T-helper 1 cell treated with Interleukin-12 subunit alpha and Interleukin-12 subunit beta and Interleukin-4 antibody, amounts not matched to agents 30 μg/mL and 1 μg/mL, for 36 hours (primary cell): ENCODE measurements around the gene PRKCE.

Experiments used
- H3K27ac Mint-ChIP-seq: one replicate; pipeline ENCODE4 v1.8.0; 2021; ENCODE audit warnings: mild to moderate bottlenecking, mixed read lengths
- H3K27me3 Mint-ChIP-seq: one replicate; pipeline ENCODE4 v1.8.0; 2021; ENCODE audit warnings: low read depth, mixed read lengths
- H3K36me3 Mint-ChIP-seq: one replicate; pipeline ENCODE4 v1.8.0; 2021; ENCODE audit warnings: low read depth, mixed read lengths
- H3K4me1 Mint-ChIP-seq: one replicate; pipeline ENCODE4 v1.8.0; 2021; ENCODE audit warnings: low read depth, mixed read lengths
- H3K4me3 Mint-ChIP-seq: one replicate; pipeline ENCODE4 v1.8.0; 2021; ENCODE audit warnings: mild to moderate bottlenecking, moderate library complexity, mixed read lengths
- H3K9me3 Mint-ChIP-seq: one replicate; pipeline ENCODE4 v1.8.0; 2021; ENCODE audit warnings: mixed read lengths

The PRKCE gene

DNA sequence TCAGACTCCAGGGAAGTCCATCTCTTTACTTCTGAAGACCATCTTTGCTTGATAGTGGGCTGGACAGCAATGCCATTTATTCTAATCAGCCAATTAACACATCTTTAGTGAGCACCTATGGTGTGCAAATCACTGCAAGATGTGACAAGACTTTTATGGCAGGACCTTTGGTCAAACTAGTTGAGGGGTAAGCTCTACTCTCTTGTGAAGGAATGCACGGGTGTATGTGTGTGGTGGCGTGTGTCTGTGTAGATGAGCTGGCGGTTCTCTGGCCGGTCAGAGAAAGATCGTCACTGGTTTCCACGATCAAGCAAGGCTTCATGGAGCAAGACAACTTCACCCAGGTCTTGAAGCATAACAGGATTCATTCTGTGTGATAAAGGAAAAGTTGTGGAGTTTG is 364.6 kb downstream of the PRKCE start:
- H3K36me3 Mint-ChIP-seq, result peaks cover 9% of the 10 kb centered on the region
- H3K27ac Mint-ChIP-seq, result peak overlapping the region; percentile 6
- H3K27me3 Mint-ChIP-seq, result no peaks in the 10 kb centered on the region
- no peak overlapping the region for H3K4me3 Mint-ChIP-seq
- peaks cover 35% of the 10 kb centered on the region for H3K4me1 Mint-ChIP-seq
- H3K9me3 Mint-ChIP-seq, result no peaks in the 10 kb centered on the region

DNA sequence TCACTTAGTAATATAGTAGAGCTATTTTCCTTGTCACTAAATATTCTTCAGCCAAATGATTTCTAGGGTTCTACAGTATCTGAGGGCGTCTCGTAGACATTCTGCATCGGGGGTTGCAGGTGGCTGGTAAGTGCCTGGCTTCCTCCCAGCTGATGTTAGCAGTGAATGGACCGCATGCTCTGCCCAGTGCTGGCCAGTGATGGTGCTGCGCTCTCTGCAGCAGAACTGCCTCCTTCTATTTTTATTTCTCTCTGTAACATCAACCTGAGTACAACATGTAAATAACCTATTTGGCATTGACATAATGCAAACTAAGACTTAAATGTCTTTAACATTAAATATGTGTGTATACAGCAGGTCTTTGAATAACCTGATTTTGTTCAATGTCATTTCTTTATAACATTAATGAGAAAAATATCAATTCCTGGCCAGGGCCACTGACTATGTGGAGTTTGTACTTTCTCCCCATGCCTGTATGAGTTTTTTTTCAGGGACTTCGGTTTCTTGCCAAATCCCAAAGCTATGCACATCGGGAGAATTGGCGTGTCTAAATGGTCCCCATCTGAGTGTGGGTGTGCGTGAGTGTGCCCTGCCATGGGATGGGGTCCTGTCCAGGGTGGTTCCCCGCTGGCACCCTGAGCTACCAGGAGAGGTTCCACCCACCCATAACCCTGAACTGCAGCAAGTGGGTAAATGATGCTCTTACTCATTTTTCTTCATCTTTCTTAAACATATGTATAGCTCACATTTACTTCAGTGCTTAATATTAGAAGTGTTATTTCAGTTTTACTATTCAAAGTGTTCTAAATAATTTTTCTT is 367.5 kb downstream of the PRKCE start:
- Mint-ChIP-seq H3K27me3 (no peaks in the 10 kb centered on the region), H3K27ac (peak overlapping the region; percentile 89), H3K36me3 (peaks cover 7% of the 10 kb centered on the region), H3K9me3 (no peaks in the 10 kb centered on the region), H3K4me3 (peak overlapping the region; percentile 38), H3K4me1 (peaks cover 37% of the 10 kb centered on the region)

DNA sequence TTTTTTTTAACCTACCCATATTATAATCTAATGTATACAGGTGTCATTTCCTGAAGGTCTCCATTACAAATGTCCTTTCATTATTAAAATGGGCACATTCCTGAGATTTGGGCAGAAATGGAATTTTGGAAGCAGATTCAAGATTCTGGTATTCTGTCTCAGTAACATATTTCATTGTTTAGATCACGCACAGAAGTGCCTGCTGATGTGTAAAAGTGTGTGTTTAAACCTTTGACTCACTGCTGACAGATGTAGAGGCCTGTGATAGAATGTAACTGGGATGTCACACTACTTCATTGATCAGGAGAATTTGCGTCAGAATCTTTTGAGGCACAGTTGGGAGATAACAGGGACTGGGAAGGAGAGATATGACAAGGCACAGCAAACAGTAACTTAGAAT is 368.9 kb downstream of the PRKCE start:
- no peaks in the 10 kb centered on the region for H3K9me3 Mint-ChIP-seq
- H3K4me1 Mint-ChIP-seq, result peaks cover 37% of the 10 kb centered on the region
- no peak overlapping the region for H3K4me3 Mint-ChIP-seq
- H3K36me3 Mint-ChIP-seq, result peaks cover 7% of the 10 kb centered on the region
- no peaks in the 10 kb centered on the region for H3K27me3 Mint-ChIP-seq
- peak overlapping the region; percentile 89 for H3K27ac Mint-ChIP-seq

DNA sequence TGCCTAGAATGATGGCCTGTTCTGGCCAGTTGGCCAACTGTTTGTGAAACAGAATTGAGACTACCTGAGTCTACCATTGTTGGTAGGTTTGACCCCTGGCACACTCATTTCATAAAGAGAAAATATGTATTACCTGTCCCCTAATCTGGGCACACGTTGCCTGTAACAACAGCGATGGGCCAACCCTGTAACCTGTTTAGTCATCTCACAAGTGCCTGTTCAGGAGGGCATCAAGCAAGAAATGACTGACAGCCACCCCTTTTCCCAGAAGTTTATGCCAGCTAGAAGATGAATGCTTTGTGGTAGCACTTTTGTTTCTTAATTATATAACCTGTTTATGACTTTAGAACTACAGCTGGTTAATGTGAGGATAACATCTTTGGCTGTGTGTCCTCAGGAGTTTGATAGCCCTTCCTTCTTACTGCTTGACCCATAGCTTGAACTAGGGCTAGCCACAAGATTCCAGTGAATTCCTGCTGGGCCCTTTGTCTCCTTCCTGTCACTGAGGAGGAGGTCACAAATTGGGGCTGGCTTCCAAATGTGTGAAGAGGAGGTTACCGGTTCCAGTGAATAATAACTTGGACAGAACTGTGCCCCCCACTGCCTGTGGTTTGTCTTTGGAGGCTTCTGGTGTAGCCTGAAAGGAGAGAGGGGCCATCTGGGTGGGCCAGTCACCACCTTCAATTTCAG is 371.8 kb downstream of the PRKCE start:
- Mint-ChIP-seq H3K4me1 (peaks cover 32% of the 10 kb centered on the region), H3K4me3 (no peak overlapping the region), H3K27ac (peak overlapping the region; percentile 12), H3K9me3 (no peaks in the 10 kb centered on the region), H3K36me3 (peaks cover 3% of the 10 kb centered on the region), H3K27me3 (no peaks in the 10 kb centered on the region)

DNA sequence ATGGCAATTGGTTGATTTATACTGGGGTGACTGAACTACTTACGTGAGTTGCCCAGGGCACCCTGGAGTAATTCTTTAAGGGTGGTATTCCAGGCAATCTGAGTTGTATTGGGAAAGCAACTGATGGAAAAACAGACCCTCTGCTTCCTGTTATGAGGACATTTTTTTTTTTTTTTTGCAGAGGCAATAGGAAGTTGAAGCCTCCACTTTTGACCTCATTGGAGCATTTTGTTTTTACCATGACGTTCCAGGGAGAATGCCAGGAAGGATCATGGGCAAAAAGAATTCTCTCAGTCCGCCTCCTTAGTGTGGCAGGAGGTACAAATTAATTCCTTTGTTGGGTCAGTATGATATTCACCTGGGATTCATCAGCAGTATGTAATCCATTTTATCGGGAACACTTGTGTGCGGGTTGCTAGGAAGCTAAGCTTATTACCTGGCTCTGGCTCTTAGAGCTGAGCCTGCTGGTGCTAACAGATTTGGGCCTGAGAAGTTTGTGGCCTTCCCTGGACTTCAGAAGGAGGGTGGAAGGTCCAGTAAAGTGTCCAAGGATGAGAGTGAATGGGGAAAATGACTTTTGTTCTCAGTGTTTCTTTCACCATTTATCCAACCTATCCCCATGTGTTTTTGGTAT is 372.8 kb downstream of the PRKCE start:
- Mint-ChIP-seq H3K9me3 (no peaks in the 10 kb centered on the region), H3K27me3 (no peaks in the 10 kb centered on the region), H3K27ac (no peak overlapping the region), H3K36me3 (peaks cover 1% of the 10 kb centered on the region), H3K4me3 (no peak overlapping the region), H3K4me1 (peaks cover 25% of the 10 kb centered on the region)

DNA sequence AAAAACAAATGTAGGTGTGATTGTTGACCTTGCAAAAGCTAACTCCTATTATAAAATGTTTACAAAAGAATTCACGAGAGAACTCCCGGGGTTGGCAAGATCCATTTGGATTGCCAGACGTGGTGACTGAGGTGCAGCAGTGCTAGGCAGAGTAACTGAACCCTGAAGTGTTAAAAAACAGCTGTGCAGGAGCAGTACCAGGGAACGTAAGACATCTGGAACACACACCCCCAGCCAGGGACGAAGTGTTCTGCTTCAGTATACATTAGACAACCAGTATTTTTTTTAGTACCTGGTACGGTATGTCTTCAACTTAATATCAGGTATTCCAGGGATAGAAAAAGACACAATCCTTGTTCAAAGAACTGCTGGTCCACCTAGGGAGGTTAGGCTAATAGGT is 373.6 kb downstream of the PRKCE start:
- Mint-ChIP-seq H3K9me3 (no peaks in the 10 kb centered on the region), H3K27me3 (no peaks in the 10 kb centered on the region), H3K36me3 (peaks cover 1% of the 10 kb centered on the region), H3K4me1 (peaks cover 18% of the 10 kb centered on the region), H3K27ac (no peak overlapping the region), H3K4me3 (no peak overlapping the region)

DNA sequence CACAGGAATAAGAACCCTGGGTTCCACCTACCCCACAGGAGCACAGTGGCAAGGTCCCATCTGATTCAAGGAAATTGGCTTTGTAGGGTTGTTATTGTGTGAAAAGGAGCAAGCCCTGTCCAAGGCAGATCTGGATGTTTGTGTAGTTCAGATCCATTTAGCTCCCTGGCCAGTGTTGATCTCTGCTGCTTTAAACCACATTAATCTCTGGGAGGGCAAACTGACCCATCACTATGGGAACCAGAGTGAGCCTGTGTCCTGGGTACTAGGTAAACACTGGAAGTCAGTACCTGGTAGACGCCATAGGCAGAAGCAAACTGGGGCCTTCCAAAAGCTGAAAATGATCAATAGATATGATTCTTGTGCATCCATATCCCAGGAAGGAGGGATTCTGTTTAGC is 374.2 kb downstream of the PRKCE start:
- Mint-ChIP-seq H3K9me3 (no peaks in the 10 kb centered on the region), H3K27me3 (no peaks in the 10 kb centered on the region), H3K36me3 (no peaks in the 10 kb centered on the region), H3K4me3 (no peak overlapping the region), H3K4me1 (peaks cover 14% of the 10 kb centered on the region), H3K27ac (no peak overlapping the region)

DNA sequence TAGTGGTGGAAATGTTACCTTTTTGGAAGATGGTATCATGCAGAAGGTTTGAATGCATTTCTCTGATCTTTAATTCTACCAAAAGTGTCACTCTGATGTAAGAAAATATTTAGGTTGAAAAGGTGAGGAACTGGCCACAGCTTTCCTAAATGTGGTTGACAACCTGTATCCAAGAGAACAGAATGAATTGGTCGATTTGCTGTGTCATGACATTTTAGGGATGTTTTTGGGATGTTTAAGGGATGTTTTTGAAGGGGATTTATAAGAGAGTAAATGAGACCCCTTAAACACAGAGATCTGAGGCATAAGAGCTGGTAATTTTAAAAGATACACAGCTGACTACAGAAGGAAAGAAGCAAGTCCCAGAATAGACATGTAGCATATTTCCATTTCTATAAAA is 375.0 kb downstream of the PRKCE start:
- Mint-ChIP-seq H3K4me1 (peaks cover 15% of the 10 kb centered on the region), H3K9me3 (no peaks in the 10 kb centered on the region), H3K27me3 (no peaks in the 10 kb centered on the region), H3K36me3 (no peaks in the 10 kb centered on the region), H3K27ac (no peak overlapping the region), H3K4me3 (no peak overlapping the region)

DNA sequence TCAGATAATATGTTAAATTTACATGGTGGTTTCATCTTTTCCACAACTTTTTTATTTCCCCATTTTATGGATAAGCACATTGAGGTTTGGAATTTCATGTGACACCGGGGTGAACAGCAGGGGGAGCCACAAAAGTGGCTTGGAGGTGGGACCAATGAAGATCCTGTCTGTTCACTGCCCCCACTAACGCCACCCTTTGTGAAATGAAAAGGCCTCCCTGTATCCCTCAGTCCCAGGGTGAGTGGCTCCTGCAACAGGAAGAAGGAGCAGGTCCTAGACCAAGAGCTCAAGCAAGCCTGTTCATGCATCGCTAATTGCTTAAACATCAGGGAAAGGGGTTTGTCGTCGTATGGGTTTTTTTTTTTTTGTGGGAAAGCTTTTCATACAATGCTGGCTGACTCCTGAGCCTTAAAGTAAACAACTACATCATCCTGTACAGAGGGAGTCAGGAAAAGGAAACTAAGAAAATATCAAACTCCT is 377.9 kb downstream of the PRKCE start:
- Mint-ChIP-seq H3K27me3 (no peaks in the 10 kb centered on the region), H3K4me3 (no peak overlapping the region), H3K27ac (no peak overlapping the region), H3K9me3 (no peaks in the 10 kb centered on the region), H3K36me3 (no peaks in the 10 kb centered on the region), H3K4me1 (peaks cover 18% of the 10 kb centered on the region)

DNA sequence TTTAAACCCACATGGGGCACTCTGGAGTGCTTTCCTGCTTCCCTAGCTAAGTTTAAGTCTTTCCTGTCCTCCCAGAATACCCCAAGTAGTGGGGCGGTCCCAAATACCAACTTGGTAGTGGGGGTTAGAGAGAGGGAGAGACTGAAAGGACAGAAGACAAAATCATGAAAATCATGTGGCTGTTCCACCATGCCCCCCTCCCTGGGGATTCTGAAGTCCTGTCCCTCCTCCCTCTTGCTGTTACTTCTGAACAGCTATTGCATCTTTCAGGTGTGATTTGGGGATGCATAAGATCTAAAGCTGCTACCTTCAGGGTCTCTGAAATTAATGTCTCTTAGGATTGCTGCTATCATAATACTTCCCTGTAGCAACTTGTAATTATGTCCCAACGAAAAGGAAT is 378.9 kb downstream of the PRKCE start:
- Mint-ChIP-seq H3K36me3 (no peaks in the 10 kb centered on the region), H3K4me3 (no peak overlapping the region), H3K9me3 (no peaks in the 10 kb centered on the region), H3K4me1 (peaks cover 18% of the 10 kb centered on the region), H3K27ac (no peak overlapping the region), H3K27me3 (no peaks in the 10 kb centered on the region)

DNA sequence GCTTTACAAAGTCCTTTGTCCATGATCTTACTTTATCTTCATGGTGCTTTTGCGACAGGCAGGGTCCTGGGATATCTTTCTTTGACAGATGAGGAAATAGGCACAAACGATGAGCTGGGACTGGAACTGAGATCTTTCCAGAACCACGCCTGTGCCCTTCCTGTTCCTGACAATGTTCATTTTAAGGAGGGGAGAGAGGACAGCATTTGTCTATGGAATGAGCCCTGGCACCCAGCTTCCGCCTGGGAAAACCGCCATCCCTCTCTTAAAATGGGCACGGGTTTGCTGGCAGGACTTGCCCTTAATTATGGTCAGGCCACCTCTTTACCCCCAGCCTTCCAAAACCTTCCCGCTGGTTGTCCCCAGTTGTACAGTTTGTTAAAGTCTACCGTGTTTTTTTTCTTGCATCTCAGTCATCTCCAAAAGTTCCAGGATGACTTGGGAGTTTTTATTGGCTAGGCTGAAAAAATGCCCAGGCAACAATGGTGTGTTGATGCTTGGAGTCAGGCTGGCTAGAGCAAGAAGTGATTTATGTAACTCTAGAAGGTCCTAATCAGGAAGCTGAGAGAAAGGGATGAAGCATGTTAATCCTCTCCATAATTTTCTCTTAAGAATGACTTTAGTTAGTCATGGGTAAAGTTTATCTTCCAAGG is 380.8 kb downstream of the PRKCE start:
- Mint-ChIP-seq H3K36me3 (no peaks in the 10 kb centered on the region), H3K27me3 (no peaks in the 10 kb centered on the region), H3K4me3 (no peak overlapping the region), H3K27ac (peak overlapping the region; percentile 52), H3K4me1 (peaks cover 18% of the 10 kb centered on the region), H3K9me3 (no peaks in the 10 kb centered on the region)

DNA sequence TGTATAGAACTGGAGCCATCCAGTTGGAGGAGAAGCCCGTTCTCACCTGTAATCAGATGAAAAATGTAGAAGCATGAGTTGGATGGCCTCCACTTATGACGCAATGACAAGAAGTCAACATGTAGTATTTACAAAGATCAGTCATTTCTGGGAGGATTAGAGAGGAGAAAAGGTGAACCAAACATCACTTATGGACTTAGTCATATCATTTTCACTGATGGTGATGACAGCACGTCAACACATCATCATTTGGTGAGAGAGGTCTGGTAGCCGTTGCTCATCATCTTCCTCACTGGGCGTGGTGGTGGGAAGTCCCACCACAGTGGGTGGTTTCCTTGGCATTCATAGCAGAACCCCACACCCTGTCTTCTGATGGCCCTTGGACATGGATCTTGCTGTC is 381.5 kb downstream of the PRKCE start:
- Mint-ChIP-seq H3K27ac (peak overlapping the region; percentile 69), H3K27me3 (no peaks in the 10 kb centered on the region), H3K9me3 (no peaks in the 10 kb centered on the region), H3K4me1 (peaks cover 18% of the 10 kb centered on the region), H3K4me3 (no peak overlapping the region), H3K36me3 (no peaks in the 10 kb centered on the region)

DNA sequence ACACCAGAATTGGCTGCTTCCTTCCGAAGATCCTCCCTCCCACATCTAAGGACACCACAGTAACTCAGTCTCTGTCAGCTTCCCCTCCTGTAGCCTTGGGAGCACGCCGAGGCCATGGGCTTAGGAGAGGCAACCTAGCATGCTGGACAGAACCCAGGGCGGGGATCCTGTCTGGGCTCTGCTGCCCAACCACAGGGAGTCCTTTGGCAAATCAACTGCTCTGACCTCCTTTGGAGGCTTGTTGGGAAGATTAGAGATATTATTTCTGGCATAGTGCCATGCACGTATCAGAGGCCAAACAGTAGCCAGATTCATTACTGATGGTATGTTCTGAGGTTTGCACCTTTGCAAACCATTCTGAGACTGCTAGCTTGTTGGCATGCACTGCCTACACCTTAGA is 383.1 kb downstream of the PRKCE start:
- Mint-ChIP-seq H3K27ac (peak overlapping the region; percentile 6), H3K27me3 (no peaks in the 10 kb centered on the region), H3K4me1 (peaks cover 18% of the 10 kb centered on the region), H3K4me3 (no peak overlapping the region), H3K36me3 (peaks cover 1% of the 10 kb centered on the region), H3K9me3 (no peaks in the 10 kb centered on the region)

DNA sequence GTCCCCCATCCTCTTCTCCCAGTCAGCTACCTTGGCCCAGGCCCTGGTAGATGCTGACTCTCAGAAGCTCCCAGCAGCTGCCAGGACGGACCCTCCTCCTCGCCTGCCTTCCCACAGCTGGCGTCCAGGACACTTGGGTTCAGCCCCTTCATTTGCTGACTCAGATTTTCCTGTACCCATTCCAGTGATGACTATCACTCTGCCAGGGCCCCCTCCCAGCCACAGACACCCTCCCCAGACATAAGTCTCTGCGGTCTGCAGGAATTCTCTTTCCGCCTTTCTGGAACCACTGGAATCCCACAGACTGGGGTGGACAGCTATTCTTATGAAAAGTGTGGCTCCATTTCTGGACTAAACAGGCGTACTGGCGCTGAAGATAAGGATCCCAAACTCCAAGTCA is 385.5 kb downstream of the PRKCE start:
- Mint-ChIP-seq H3K4me3 (no peak overlapping the region), H3K27me3 (no peaks in the 10 kb centered on the region), H3K27ac (no peak overlapping the region), H3K4me1 (peaks cover 11% of the 10 kb centered on the region), H3K36me3 (peaks cover 3% of the 10 kb centered on the region), H3K9me3 (no peaks in the 10 kb centered on the region)
